GM23248 (cell line): ENCODE results near the gene OR4F6.

ENCODE experiments used
- EZH2 ChIP-seq: fragments of 200-600 bp; sonication (generic); IDR thresholded peaks from 2 replicates; pipeline ENCODE4 v1.6.1; 2018; ENCODE audit warnings: antibody characterized with exemption, mild to moderate bottlenecking; ENCODE audit not compliant: insufficient read depth, poor library complexity, severe bottlenecking
- EZH2phosphoT487 ChIP-seq: fragments of 200-600 bp; sonication (generic); IDR thresholded peaks from 2 replicates; pipeline ENCODE4 v1.6.1; 2018; ENCODE audit warnings: antibody characterized with exemption, moderate library complexity, mild to moderate bottlenecking, low read depth; ENCODE audit not compliant: insufficient read depth

GRCh38 chr15:101804941-101805340, 1.6 kb downstream of the OR4F6 start:
- TF ChIP-seq EZH2phosphoT487 (no peak), EZH2 (no peak)
